Measurements from ENCODE around the gene NIPA2. TPM values are rescaled to one million over a fixed set of nuclear protein-coding genes. Genes with fewer than 3 reads are reported as not detected.

NIPA2 gene
- total and polyA plus RNA-seq, 2 of the 13 experiments (the other 11 are each of a cell fraction or from before 2014, with no cell fraction given): 29.0 to 56.2 TPM

- no peak for TF ChIP-seq ZNF839 (CRISPR knock-in tag; IDR thresholded peaks at IDR 0.05; ENCODE audit: borderline replicate concordance)
- TF ChIP-seq ZNF784 (CRISPR knock-in tag; IDR thresholded peaks at IDR 0.05; ENCODE audit: borderline replicate concordance): no peak
These were observed 75.3 kb downstream of the NIPA2 start (continued) for GRCh38 chr15:22913646-22914380.

GRCh38 chr15:22915866-22916515 lies 77.5 kb downstream of the NIPA2 start:
- WGBS (ENCODE audit: low lambda C conversion rate): 98% methylated on average over 19 of the region's 25 CpGs
- Histone ChIP-seq H3K36me3 (replicated peaks in 1 of 2; ENCODE audit: control insufficient read depth in 1 of 2, insufficient read depth in 2 of 2, low read length in 2 of 2) (peaks cover 13 to 39% of the 10 kb centered on the region in 2 experiments; a peak in 4 of 5 replicates), H3K27me3 (ENCODE audit: control insufficient read depth in 1 of 2, insufficient read depth in 2 of 2, low read length in 2 of 2) (no peaks in the 10 kb centered on the region), H3K4me1 (ENCODE audit: insufficient read depth, low read length) (no peaks in the 10 kb centered on the region), H2AFZ (ENCODE audit: low read length) (no peak overlapping the region), H3K9me3 (ENCODE audit: low read length) (no peaks in the 10 kb centered on the region), H3K79me2 (ENCODE audit: insufficient read depth, low read length) (no peaks in the 10 kb centered on the region), H3K9ac (ENCODE audit: insufficient read depth, low read depth, low read length) (no peak overlapping the region), H4K20me1 (ENCODE audit: insufficient read depth, low read length) (no peaks in the 10 kb centered on the region), H3K27ac (ENCODE audit: extremely low read length, insufficient read depth, low read length) (no peak overlapping the region), H3K4me3 (replicated peaks in 1 of 3; ENCODE audit: insufficient read depth in 1 of 3, low read depth in 2 of 3, low read length in 3 of 3) (no peak overlapping the region), H3K4me2 (ENCODE audit: low read depth, low read length) (no peak overlapping the region)
- FAIRE-seq (no peak), ATAC-seq (no peak), DNase-seq (ENCODE audit: low spot score) (no peak)
- BruUV-seq (replicated peaks): no TSS peak
- ChIA-PET CTCF (ENCODE audit: low intra/inter-chr PET ratio, low total read pairs) (no interaction called here), POLR2A (no interaction called here)
- in situ Hi-C loops (cut with HindIII; ENCODE audit: extremely low pct_ligation_motif_present, low pct_unique_long_range_greater_than_20kb) (no loop called here), intact Hi-C loops (cut with micrococcal nuclease; ENCODE audit: unreplicated experiment) (no loop called here)
- no peak for TF ChIP-seq ZNF274 (CRISPR knock-in tag; IDR thresholded peaks at IDR 0.05)
- no peak for TF ChIP-seq FLYWCH1 (CRISPR knock-in tag; IDR thresholded peaks at IDR 0.05)
- TF ChIP-seq THAP7 (CRISPR knock-in tag; IDR thresholded peaks at IDR 0.05): no peak
- TF ChIP-seq EP300 (IDR thresholded peaks at IDR 0.05; ENCODE audit: low read depth in 2 of 2, low read length in 2 of 2): no peak
- no peak for TF ChIP-seq EP300 (CRISPR knock-in tag; IDR thresholded peaks at IDR 0.05; ENCODE audit: borderline replicate concordance)
- no peak for TF ChIP-seq RERE (CRISPR knock-in tag; IDR thresholded peaks at IDR 0.05; ENCODE audit: low read depth)
- no peak for TF ChIP-seq RBFOX2 (IDR thresholded peaks at IDR 0.05; ENCODE audit: low read depth, low read length)
- no peak for TF ChIP-seq CBX2 (IDR thresholded peaks at IDR 0.05; ENCODE audit: low read depth, low read length)
- TF ChIP-seq CBX2 (CRISPR knock-in tag; IDR thresholded peaks at IDR 0.05; ENCODE audit: low read depth): no peak
- TF ChIP-seq NFE2L1 (CRISPR knock-in tag; IDR thresholded peaks at IDR 0.05; ENCODE audit: borderline replicate concordance): no peak
- no peak for TF ChIP-seq ZNF766 (CRISPR knock-in tag; IDR thresholded peaks at IDR 0.05; ENCODE audit: borderline replicate concordance)
- TF ChIP-seq KDM4B (CRISPR knock-in tag; IDR thresholded peaks at IDR 0.05): no peak
- TF ChIP-seq CREM (IDR thresholded peaks at IDR 0.05): no peak
- no peak for TF ChIP-seq CREM (CRISPR knock-in tag; IDR thresholded peaks at IDR 0.05)
